Astrocyte (in vitro differentiated cells and primary cell): Measurements from ENCODE around the gene CAMK2D. TPM values are rescaled to one million over a fixed set of nuclear protein-coding genes. Genes with fewer than 3 reads are reported as not detected.

Experiments used
- DNase-seq: peaks from one replicate; pipeline ENCODE4 v3.0.0-alpha.2; 2010; ENCODE audit warnings: low read depth
- FAIRE-seq: peaks from 2 replicates; lab custom pipeline; 2011; peaks lifted over from hg19 to GRCh38; lab: Jason Lieb, UNC
- H2AFZ ChIP-seq: 2 replicates; pipeline ENCODE4 v1.6.0; 2012; ENCODE audit warnings: low read depth, low read length, inconsistent platforms
- H3K27ac ChIP-seq: 2 replicates; pipeline ENCODE4 v1.5.1; 2011; ENCODE audit warnings: low read depth, low read length, inconsistent platforms
- H3K27me3 ChIP-seq: 2 replicates; pipeline ENCODE4 v1.6.0; 2011; ENCODE audit warnings: low read length, inconsistent platforms; ENCODE audit not compliant: insufficient read depth
- H3K36me3 ChIP-seq: 2 replicates; pipeline ENCODE4 v1.5.1; 2011; ENCODE audit warnings: low read length, inconsistent platforms; ENCODE audit not compliant: insufficient read depth
- H3K4me1 ChIP-seq: 2 replicates; pipeline ENCODE4 v1.5.1; 2011; ENCODE audit warnings: low read length, inconsistent platforms; ENCODE audit not compliant: insufficient read depth
- H3K4me2 ChIP-seq: 2 replicates; pipeline ENCODE4 v1.6.0; 2012; ENCODE audit warnings: low read length, inconsistent platforms
- H3K4me3 ChIP-seq: 2 replicates; pipeline ENCODE4 v1.5.1; 2011; ENCODE audit warnings: low read depth, mild to moderate bottlenecking, low read length, inconsistent platforms; ENCODE audit not compliant: insufficient read depth
- H3K79me2 ChIP-seq: 2 replicates; pipeline ENCODE4 v1.6.0; 2012; ENCODE audit warnings: mild to moderate bottlenecking, low read length, inconsistent platforms; ENCODE audit not compliant: insufficient read depth
- H3K9ac ChIP-seq: 2 replicates; pipeline ENCODE4 v1.6.0; 2012; ENCODE audit warnings: mild to moderate bottlenecking, low read length, inconsistent platforms
- H3K9me3 ChIP-seq: 2 replicates; pipeline ENCODE4 v1.5.1; 2012; ENCODE audit warnings: low read depth, mild to moderate bottlenecking, low read length, inconsistent platforms; ENCODE audit not compliant: insufficient read depth
- H4K20me1 ChIP-seq: 2 replicates; pipeline ENCODE4 v1.6.0; 2012; ENCODE audit warnings: low read length, inconsistent platforms; ENCODE audit not compliant: insufficient read depth
- H3K27ac Mint-ChIP-seq: one replicate; pipeline ENCODE4 v1.8.0; 2021; ENCODE audit warnings: mild to moderate bottlenecking, mixed read lengths; ENCODE audit not compliant: unreplicated experiment
- H3K27me3 Mint-ChIP-seq: one replicate; pipeline ENCODE4 v1.8.0; 2021; ENCODE audit warnings: low read depth, mixed read lengths; ENCODE audit not compliant: unreplicated experiment
- H3K36me3 Mint-ChIP-seq: one replicate; pipeline ENCODE4 v1.8.0; 2021; ENCODE audit warnings: low read depth, mixed read lengths; ENCODE audit not compliant: unreplicated experiment
- H3K4me1 Mint-ChIP-seq: one replicate; pipeline ENCODE4 v1.8.0; 2021; ENCODE audit warnings: low read depth, mixed read lengths; ENCODE audit not compliant: unreplicated experiment
- H3K4me3 Mint-ChIP-seq: one replicate; pipeline ENCODE4 v1.8.0; 2021; ENCODE audit warnings: mild to moderate bottlenecking, moderate library complexity, mixed read lengths; ENCODE audit not compliant: unreplicated experiment
- H3K9me3 Mint-ChIP-seq: one replicate; pipeline ENCODE4 v1.8.0; 2021; ENCODE audit warnings: mild to moderate bottlenecking, mixed read lengths; ENCODE audit not compliant: unreplicated experiment
- EZH2 ChIP-seq: IDR thresholded peaks from 2 replicates; pipeline ENCODE4 v1.6.1; 2012; ENCODE audit warnings: mild to moderate bottlenecking, low read length, inconsistent platforms; ENCODE audit not compliant: insufficient read depth
- total RNA-seq: library from RNA; stranded (reverse); gene quantifications from 2 replicates; pipeline ENCODE4 v1.2.1, GENCODE V29; 2021
- TF ChIP-seq, protein P1 (sequence below): IDR thresholded peaks from 2 replicates; pipeline ENCODE4 v1.5.1; 2011; ENCODE audit warnings: low read depth, mild to moderate bottlenecking, inconsistent platforms, low read length, moderate library complexity; ENCODE audit not compliant: insufficient read depth

Gene CAMK2D
- total RNA-seq, 1 donor from 2014 or later, result 80.8 TPM

GRCh38 chr4:113524096-113524495, 237.4 kb downstream of the CAMK2D start:
- no peak for TF ChIP-seq EZH2
- TF ChIP-seq, protein P1, sequence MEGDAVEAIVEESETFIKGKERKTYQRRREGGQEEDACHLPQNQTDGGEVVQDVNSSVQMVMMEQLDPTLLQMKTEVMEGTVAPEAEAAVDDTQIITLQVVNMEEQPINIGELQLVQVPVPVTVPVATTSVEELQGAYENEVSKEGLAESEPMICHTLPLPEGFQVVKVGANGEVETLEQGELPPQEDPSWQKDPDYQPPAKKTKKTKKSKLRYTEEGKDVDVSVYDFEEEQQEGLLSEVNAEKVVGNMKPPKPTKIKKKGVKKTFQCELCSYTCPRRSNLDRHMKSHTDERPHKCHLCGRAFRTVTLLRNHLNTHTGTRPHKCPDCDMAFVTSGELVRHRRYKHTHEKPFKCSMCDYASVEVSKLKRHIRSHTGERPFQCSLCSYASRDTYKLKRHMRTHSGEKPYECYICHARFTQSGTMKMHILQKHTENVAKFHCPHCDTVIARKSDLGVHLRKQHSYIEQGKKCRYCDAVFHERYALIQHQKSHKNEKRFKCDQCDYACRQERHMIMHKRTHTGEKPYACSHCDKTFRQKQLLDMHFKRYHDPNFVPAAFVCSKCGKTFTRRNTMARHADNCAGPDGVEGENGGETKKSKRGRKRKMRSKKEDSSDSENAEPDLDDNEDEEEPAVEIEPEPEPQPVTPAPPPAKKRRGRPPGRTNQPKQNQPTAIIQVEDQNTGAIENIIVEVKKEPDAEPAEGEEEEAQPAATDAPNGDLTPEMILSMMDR, result no peak
- peaks cover 2% of the 10 kb centered on the region for H3K36me3 Mint-ChIP-seq
- H3K9me3 ChIP-seq, result no peaks in the 10 kb centered on the region
- H3K9me3 Mint-ChIP-seq, result no peaks in the 10 kb centered on the region
- no peak overlapping the region for H3K4me3 ChIP-seq
- no peak overlapping the region for H3K27ac ChIP-seq
- H3K36me3 ChIP-seq, result peaks cover 13% of the 10 kb centered on the region
- no peaks in the 10 kb centered on the region for H3K79me2 ChIP-seq
- no peak overlapping the region for H3K4me3 Mint-ChIP-seq
- no peak for DNase-seq
- peaks cover 2% of the 10 kb centered on the region for H3K4me1 Mint-ChIP-seq
- no peak overlapping the region for H3K4me2 ChIP-seq
- no peaks in the 10 kb centered on the region for H3K4me1 ChIP-seq
- H3K27me3 ChIP-seq, result no peaks in the 10 kb centered on the region
- no peaks in the 10 kb centered on the region for H3K27me3 Mint-ChIP-seq
- no peak overlapping the region for H3K27ac Mint-ChIP-seq
- no peak overlapping the region for H3K9ac ChIP-seq
- no peaks in the 10 kb centered on the region for H4K20me1 ChIP-seq
- no peak for FAIRE-seq
- H2AFZ ChIP-seq, result no peak overlapping the region

- Histone ChIP-seq H3K27me3 (no peaks in the 10 kb centered on the region), H3K79me2 (no peaks in the 10 kb centered on the region), H3K27ac (no peak overlapping the region), H3K4me3 (no peak overlapping the region), H3K9ac (no peak overlapping the region), H3K9me3 (no peaks in the 10 kb centered on the region), H4K20me1 (no peaks in the 10 kb centered on the region), H3K4me2 (no peak overlapping the region), H3K4me1 (no peaks in the 10 kb centered on the region), H3K36me3 (peaks cover 9% of the 10 kb centered on the region), H2AFZ (no peak overlapping the region)
- Mint-ChIP-seq H3K27ac (no peak overlapping the region), H3K4me3 (no peak overlapping the region), H3K36me3 (peaks cover 2% of the 10 kb centered on the region), H3K4me1 (peaks cover 2% of the 10 kb centered on the region), H3K27me3 (no peaks in the 10 kb centered on the region), H3K9me3 (no peaks in the 10 kb centered on the region)
- no peak for DNase-seq
- no peak for FAIRE-seq
- no peak for TF ChIP-seq EZH2
- TF ChIP-seq, protein P1, result no peak
Observed at GRCh38 chr4:113522433-113522832, 239.1 kb downstream of the CAMK2D start.

- H2AFZ ChIP-seq, result no peak overlapping the region
- no peaks in the 10 kb centered on the region for H3K9me3 ChIP-seq
- H3K9me3 Mint-ChIP-seq, result no peaks in the 10 kb centered on the region
- no peak overlapping the region for H3K4me2 ChIP-seq
- no peak overlapping the region for H3K4me3 ChIP-seq
- no peak for DNase-seq
- peaks cover 9% of the 10 kb centered on the region for H3K36me3 Mint-ChIP-seq
- peaks cover 20% of the 10 kb centered on the region for H3K36me3 ChIP-seq
- no peaks in the 10 kb centered on the region for H3K79me2 ChIP-seq
- H3K27me3 ChIP-seq, result no peaks in the 10 kb centered on the region
- H3K27me3 Mint-ChIP-seq, result no peaks in the 10 kb centered on the region
- no peak overlapping the region for H3K27ac Mint-ChIP-seq
- no peak for FAIRE-seq
- H3K9ac ChIP-seq, result no peak overlapping the region
- no peak overlapping the region for H3K27ac ChIP-seq
- H3K4me1 Mint-ChIP-seq, result no peaks in the 10 kb centered on the region
- H3K4me3 Mint-ChIP-seq, result no peak overlapping the region
- TF ChIP-seq, protein P1, result no peak
- TF ChIP-seq EZH2, result no peak
- H4K20me1 ChIP-seq, result no peaks in the 10 kb centered on the region
- no peaks in the 10 kb centered on the region for H3K4me1 ChIP-seq
Observed at GRCh38 chr4:113513382-113513781, 248.2 kb downstream of the CAMK2D start.
